Measurements from ENCODE around the gene S100A2. TPM values are rescaled to one million over a fixed set of nuclear protein-coding genes. Genes with fewer than 3 reads are reported as not detected.
A peak's percentile ranks its signal among the peaks of the same experiment; 100 is the strongest.

Gene S100A2
- total RNA-seq, result 10 to 100 TPM in 1 of 4 donors, not detected in 3; 14.7 TPM

DNA sequence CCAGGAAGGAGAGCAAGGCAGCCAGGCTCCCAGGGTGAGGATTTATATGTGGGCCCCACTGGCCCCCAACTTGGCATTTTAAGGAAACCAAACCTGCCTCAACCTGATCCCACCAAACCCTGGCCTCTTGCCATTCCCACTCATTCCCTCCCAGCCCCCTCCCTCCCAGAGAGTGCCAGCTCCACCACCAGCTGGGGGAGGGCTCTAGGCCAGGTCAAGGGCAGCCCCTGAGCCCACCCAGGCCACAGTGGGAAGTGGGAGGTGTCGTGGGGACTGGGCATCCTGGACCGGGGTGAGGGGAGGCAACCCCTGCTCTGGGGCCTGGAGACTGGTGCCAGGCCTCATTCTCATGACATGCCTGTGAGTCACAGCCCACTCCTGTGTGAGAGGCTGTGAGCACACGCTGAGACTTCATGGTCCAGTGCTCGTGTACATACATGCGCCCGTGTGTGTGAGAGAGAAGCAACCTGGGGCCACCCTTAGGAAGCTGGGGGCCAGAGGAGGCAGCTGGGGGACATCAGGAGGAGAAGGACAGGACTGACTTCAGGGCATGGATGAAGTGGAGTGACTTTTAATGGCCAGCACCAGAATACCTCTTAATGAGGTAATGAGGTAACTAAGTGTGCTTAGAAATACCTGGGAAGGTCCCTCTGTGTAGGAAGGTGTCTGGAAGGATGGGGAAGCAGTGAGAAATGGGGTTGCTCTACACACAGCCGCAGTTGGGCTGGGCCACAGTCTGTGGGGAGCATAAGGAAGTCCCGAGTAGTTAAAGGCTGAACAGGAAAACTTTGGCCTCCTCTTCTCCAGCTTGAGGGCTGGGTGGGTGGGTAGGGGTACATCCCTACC, at the start of gene S100A2:
Gene S100A2, minus strand, starts transcription at position 316 of the 846 bp plus-strand sequence. CDS start 1,967 bp downstream, outside the sequence.
- H3K27ac ChIP-seq, result peak within 1 kb of the TSS; percentile 87 to 94 (median 92)
- H3K4me3 ChIP-seq, result peak within 1 kb of the TSS in 1 of 4 donors; percentile 8
- intact Hi-C loops (cut with DNase I; ENCODE audit: low total_unique reads), result loop anchor here (1.0 to 10.0 kb wide), 5 partner anchors 75 to 422 kb away; partner anchors contain the start of genes ILF2, RAB13 and S100A9
- ATAC-seq, result peak; percentile 48 to 65
- TF ChIP-seq, protein P1, sequence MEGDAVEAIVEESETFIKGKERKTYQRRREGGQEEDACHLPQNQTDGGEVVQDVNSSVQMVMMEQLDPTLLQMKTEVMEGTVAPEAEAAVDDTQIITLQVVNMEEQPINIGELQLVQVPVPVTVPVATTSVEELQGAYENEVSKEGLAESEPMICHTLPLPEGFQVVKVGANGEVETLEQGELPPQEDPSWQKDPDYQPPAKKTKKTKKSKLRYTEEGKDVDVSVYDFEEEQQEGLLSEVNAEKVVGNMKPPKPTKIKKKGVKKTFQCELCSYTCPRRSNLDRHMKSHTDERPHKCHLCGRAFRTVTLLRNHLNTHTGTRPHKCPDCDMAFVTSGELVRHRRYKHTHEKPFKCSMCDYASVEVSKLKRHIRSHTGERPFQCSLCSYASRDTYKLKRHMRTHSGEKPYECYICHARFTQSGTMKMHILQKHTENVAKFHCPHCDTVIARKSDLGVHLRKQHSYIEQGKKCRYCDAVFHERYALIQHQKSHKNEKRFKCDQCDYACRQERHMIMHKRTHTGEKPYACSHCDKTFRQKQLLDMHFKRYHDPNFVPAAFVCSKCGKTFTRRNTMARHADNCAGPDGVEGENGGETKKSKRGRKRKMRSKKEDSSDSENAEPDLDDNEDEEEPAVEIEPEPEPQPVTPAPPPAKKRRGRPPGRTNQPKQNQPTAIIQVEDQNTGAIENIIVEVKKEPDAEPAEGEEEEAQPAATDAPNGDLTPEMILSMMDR (IDR thresholded peaks at IDR 0.05 in 4 of 5, conservative IDR thresholded peaks at IDR 0.05 in 1 of 5), result no peak
- peak; percentile 29 to 33 for TF ChIP-seq POLR2A (IDR thresholded peaks at IDR 0.05)
- H3K36me3 ChIP-seq, result no peaks in the 10 kb centered on the region
- H3K9me3 ChIP-seq, result no peaks in the 10 kb centered on the region
- peaks cover 27 to 38% of the 10 kb centered on the region in 2 donors for H3K4me1 ChIP-seq
- H3K27me3 ChIP-seq, result no peaks in the 10 kb centered on the region
- in situ Hi-C loops (cut with MboI; ENCODE audit: low sequenced_read_pairs in 4 of 4), result loop anchor here in 3 of 4 donors (5.0 to 10.0 kb wide), 2 partner anchors 33 to 51 kb away; no protein-coding TSS in a partner anchor
- peak; percentile 67 to 77 for DNase-seq

DNA sequence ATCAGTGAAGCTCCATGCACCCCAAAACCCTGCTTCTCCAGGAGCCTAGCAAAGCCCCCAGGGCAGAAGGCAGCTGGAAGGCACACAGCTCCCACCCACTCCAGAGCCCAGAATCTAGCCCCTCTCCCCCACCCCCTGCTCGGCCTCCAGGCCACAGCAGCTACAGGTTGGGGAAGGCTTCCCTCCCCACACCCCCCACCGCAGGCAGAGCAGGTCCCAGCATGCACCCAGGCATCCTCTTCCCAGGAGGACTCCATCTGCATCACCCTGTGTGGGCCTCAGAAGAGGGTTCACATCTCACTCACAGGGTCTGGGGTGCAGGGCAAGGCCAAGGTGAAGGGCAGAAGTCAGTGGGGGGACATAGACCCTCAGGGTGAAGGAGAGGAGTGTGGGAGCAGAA, 49.8 kb upstream of the S100A2 start:
- DNase-seq (no peak), ATAC-seq (no peak)
- TF ChIP-seq, protein P1 (IDR thresholded peaks at IDR 0.05 in 4 of 5, conservative IDR thresholded peaks at IDR 0.05 in 1 of 5), result no peak
- TF ChIP-seq POLR2A (IDR thresholded peaks at IDR 0.05), result no peak
- Histone ChIP-seq H3K9me3 (no peaks in the 10 kb centered on the region), H3K36me3 (peaks cover 0 to 8% of the 10 kb centered on the region in 2 donors), H3K27me3 (no peaks in the 10 kb centered on the region), H3K4me3 (no peak overlapping the region), H3K27ac (no peak overlapping the region), H3K4me1 (peaks cover 12 to 15% of the 10 kb centered on the region in 2 donors)
- in situ Hi-C loops (cut with MboI; ENCODE audit: low sequenced_read_pairs in 4 of 4), result loop anchor here in 1 of 4 donors (5.0 kb wide), 1 partner anchor 103 kb away; no protein-coding TSS in a partner anchor
- intact Hi-C loops (cut with DNase I; ENCODE audit: low total_unique reads), result loop anchor here (5.0 kb wide), 2 partner anchors 83 to 103 kb away; no protein-coding TSS in a partner anchor

DNA sequence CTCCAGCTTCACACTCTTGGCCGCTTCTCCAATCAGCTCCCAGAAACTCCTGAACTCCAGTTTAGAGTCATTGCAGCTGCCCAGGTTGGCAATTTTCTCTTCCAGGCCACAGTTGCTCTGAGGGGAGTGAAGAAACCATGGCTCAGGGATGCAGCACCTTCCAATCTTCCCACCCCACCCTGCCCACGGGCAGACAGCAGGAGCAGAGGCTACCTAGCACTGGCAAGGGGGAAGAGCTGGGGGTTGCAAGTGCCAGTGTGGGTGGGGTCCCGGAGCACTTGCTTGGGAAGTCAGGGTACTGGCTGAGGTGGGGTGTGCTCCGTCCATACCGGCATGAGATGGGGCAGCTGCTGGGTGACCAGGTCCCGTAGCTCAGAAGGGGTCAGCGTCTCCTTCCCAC, 49.3 kb upstream of the S100A2 start:
- H3K4me1 ChIP-seq, result peaks cover 17 to 20% of the 10 kb centered on the region in 2 donors
- no peaks in the 10 kb centered on the region for H3K9me3 ChIP-seq
- TF ChIP-seq POLR2A (IDR thresholded peaks at IDR 0.05), result no peak
- TF ChIP-seq, protein P1 (IDR thresholded peaks at IDR 0.05 in 4 of 5, conservative IDR thresholded peaks at IDR 0.05 in 1 of 5), result no peak
- no peak overlapping the region for H3K4me3 ChIP-seq
- in situ Hi-C loops (cut with MboI; ENCODE audit: low sequenced_read_pairs in 4 of 4), result loop anchor here in 1 of 4 donors (5.0 kb wide), 1 partner anchor 103 kb away; no protein-coding TSS in a partner anchor
- intact Hi-C loops (cut with DNase I; ENCODE audit: low total_unique reads), result loop anchor here (5.0 kb wide), 3 partner anchors 83 to 782 kb away; no protein-coding TSS in a partner anchor
- ATAC-seq (no peak), DNase-seq (no peak)
- no peak overlapping the region for H3K27ac ChIP-seq
- no peaks in the 10 kb centered on the region for H3K27me3 ChIP-seq
- H3K36me3 ChIP-seq, result peaks cover 0 to 8% of the 10 kb centered on the region in 2 donors

DNA sequence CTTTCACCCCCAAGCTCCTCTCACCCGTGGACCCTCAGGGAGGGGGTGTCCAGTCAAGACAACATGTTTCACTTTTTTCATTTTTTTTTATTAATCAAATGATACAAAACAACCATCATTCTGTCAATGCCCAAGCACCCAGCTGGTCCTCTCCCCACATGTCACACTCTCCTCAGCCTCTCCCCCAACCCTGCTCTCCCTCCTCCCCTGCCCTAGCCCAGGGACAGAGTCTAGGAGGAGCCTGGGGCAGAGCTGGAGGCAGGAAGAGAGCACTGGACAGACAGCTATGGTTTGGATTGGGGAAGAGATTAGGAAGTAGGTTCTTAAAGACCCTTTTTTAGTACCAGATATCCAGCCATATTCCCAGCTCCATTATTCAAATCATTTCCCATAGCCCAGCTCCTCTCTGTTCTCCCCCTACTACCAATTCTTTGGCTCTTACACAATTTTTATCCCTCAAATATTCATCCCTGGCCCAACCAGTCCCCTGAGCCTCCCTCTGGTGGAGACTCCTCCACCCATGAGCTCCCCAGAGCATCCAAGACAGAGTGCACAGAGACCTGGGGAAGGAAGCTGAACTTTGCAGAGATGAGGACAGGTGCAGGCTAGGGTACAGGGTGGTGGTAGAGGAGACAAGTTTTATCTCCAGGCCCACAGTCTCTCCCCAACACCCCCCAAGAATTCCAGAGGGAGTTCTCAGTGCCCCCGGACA, 48.7 kb upstream of the S100A2 start:
- in situ Hi-C loops (cut with MboI; ENCODE audit: low sequenced_read_pairs in 4 of 4) (no loop called here), intact Hi-C loops (cut with DNase I; ENCODE audit: low total_unique reads) (loop anchor here (5.0 kb wide), 1 partner anchor 783 kb away; no protein-coding TSS in a partner anchor)
- H3K27ac ChIP-seq, result no peak overlapping the region
- no peaks in the 10 kb centered on the region for H3K27me3 ChIP-seq
- DNase-seq (no peak), ATAC-seq (no peak)
- peaks cover 0 to 8% of the 10 kb centered on the region in 2 donors for H3K36me3 ChIP-seq
- H3K4me3 ChIP-seq, result no peak overlapping the region
- peaks cover 21 to 26% of the 10 kb centered on the region in 2 donors for H3K4me1 ChIP-seq
- no peaks in the 10 kb centered on the region for H3K9me3 ChIP-seq
- TF ChIP-seq POLR2A (IDR thresholded peaks at IDR 0.05), result no peak
- TF ChIP-seq, protein P1 (IDR thresholded peaks at IDR 0.05 in 4 of 5, conservative IDR thresholded peaks at IDR 0.05 in 1 of 5), result no peak
